HepG2 (cell line): ENCODE results near the gene CDH8.

Source experiments
- CREB1 ChIP-seq, 2 experiments: fragments of 450-650 bp in 1 of 2; IDR thresholded peaks; 2 replicates each; pipeline ENCODE4 v1.6.1; 2016 to 2017; ENCODE audit warnings: control low read depth in 1 of 2, mild to moderate bottlenecking in 1 of 2, missing compliant biosample characterization in 1 of 2, missing genetic modification characterization in 1 of 2
- ESRRA ChIP-seq: sonication (generic); formaldehyde crosslinking; IDR thresholded peaks from 2 replicates; pipeline ENCODE4 v1.5.1; 2020; ENCODE audit warnings: mild to moderate bottlenecking, low read depth, missing genetic modification reagents
- EZH2 ChIP-seq: conservative IDR thresholded peaks from 2 replicates; pipeline ENCODE4 v1.6.1; 2012; ENCODE audit warnings: mild to moderate bottlenecking, low read depth, low read length, moderate library complexity
- MEF2D ChIP-seq: sonication (generic); formaldehyde crosslinking; IDR thresholded peaks from 2 replicates; pipeline ENCODE4 v1.5.1; 2020; ENCODE audit warnings: mild to moderate bottlenecking, missing genetic modification reagents
- POLR2A ChIP-seq, 2 experiments: IDR thresholded peaks; 2 replicates each; pipeline ENCODE4 v1.6.1; 2011; ENCODE audit warnings: low read depth in 2 of 2, low read length in 2 of 2, mild to moderate bottlenecking in 1 of 2, moderate library complexity in 1 of 2; ENCODE audit not compliant: insufficient read depth in 1 of 2
- ZBTB7A ChIP-seq: sonication (generic); formaldehyde crosslinking; IDR thresholded peaks from 2 replicates; pipeline ENCODE4 v1.8.0; 2022; ENCODE audit warnings: mild to moderate bottlenecking, missing genetic modification reagents
- TF ChIP-seq, protein P1 (sequence below): sonication (generic); formaldehyde crosslinking; IDR thresholded peaks from 2 replicates; pipeline ENCODE4 v1.5.0; 2020; ENCODE audit warnings: mild to moderate bottlenecking, missing genetic modification reagents, moderate library complexity
- TF ChIP-seq, protein P2 (sequence below): sonication (generic); formaldehyde crosslinking; IDR thresholded peaks from 2 replicates; pipeline ENCODE4 v1.5.1; 2020; ENCODE audit warnings: missing genetic modification reagents, mild to moderate bottlenecking, borderline replicate concordance
- TF ChIP-seq, protein P3 (sequence below): sonication (generic); formaldehyde crosslinking; IDR thresholded peaks from 2 replicates; pipeline ENCODE4 v1.5.0; 2020; ENCODE audit warnings: mild to moderate bottlenecking, missing genetic modification reagents

DNA sequence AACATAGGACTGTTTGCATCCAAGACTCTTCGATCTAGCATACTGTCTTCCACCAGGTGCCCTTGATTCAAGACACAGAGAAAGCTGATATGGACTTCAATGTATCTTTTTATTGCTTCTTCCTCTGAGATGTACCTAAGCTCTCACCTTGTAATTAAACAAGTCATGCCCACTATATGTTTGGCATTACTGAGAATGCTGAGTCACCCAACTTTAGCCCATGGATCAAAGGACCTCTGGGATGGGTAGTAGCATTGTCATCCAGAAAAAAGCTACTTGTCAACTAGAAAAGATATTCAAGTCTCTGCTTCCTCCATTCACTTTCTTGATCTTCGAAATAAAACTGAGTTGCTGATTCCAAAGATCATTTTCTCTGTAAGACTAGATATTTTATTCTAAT is 37.8 kb downstream of the CDH8 start:
- TF ChIP-seq ESRRA (CRISPR knock-in tag) (no peak), POLR2A (IDR thresholded peaks at IDR 0.05; ENCODE audit: insufficient read depth in 1 of 2, low read depth in 2 of 2, low read length in 2 of 2) (no peak), ZBTB7A (no peak), EZH2 (no peak), MEF2D (CRISPR knock-in tag) (no peak), CREB1 (IDR thresholded peaks at IDR 0.05) (no peak), CREB1 (CRISPR knock-in tag; IDR thresholded peaks at IDR 0.05) (no peak)
- TF ChIP-seq, protein P1, sequence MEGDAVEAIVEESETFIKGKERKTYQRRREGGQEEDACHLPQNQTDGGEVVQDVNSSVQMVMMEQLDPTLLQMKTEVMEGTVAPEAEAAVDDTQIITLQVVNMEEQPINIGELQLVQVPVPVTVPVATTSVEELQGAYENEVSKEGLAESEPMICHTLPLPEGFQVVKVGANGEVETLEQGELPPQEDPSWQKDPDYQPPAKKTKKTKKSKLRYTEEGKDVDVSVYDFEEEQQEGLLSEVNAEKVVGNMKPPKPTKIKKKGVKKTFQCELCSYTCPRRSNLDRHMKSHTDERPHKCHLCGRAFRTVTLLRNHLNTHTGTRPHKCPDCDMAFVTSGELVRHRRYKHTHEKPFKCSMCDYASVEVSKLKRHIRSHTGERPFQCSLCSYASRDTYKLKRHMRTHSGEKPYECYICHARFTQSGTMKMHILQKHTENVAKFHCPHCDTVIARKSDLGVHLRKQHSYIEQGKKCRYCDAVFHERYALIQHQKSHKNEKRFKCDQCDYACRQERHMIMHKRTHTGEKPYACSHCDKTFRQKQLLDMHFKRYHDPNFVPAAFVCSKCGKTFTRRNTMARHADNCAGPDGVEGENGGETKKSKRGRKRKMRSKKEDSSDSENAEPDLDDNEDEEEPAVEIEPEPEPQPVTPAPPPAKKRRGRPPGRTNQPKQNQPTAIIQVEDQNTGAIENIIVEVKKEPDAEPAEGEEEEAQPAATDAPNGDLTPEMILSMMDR (CRISPR knock-in tag): no peak
- TF ChIP-seq, protein P2, sequence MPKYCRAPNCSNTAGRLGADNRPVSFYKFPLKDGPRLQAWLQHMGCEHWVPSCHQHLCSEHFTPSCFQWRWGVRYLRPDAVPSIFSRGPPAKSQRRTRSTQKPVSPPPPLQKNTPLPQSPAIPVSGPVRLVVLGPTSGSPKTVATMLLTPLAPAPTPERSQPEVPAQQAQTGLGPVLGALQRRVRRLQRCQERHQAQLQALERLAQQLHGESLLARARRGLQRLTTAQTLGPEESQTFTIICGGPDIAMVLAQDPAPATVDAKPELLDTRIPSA (CRISPR knock-in tag): no peak
- TF ChIP-seq, protein P3, sequence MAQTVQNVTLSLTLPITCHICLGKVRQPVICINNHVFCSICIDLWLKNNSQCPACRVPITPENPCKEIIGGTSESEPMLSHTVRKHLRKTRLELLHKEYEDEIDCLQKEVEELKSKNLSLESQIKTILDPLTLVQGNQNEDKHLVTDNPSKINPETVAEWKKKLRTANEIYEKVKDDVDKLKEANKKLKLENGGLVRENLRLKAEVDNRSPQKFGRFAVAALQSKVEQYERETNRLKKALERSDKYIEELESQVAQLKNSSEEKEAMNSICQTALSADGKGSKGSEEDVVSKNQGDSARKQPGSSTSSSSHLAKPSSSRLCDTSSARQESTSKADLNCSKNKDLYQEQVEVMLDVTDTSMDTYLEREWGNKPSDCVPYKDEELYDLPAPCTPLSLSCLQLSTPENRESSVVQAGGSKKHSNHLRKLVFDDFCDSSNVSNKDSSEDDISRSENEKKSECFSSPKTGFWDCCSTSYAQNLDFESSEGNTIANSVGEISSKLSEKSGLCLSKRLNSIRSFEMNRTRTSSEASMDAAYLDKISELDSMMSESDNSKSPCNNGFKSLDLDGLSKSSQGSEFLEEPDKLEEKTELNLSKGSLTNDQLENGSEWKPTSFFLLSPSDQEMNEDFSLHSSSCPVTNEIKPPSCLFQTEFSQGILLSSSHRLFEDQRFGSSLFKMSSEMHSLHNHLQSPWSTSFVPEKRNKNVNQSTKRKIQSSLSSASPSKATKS (CRISPR knock-in tag): no peak
